ENCODE data around the gene USO1.

DNA sequence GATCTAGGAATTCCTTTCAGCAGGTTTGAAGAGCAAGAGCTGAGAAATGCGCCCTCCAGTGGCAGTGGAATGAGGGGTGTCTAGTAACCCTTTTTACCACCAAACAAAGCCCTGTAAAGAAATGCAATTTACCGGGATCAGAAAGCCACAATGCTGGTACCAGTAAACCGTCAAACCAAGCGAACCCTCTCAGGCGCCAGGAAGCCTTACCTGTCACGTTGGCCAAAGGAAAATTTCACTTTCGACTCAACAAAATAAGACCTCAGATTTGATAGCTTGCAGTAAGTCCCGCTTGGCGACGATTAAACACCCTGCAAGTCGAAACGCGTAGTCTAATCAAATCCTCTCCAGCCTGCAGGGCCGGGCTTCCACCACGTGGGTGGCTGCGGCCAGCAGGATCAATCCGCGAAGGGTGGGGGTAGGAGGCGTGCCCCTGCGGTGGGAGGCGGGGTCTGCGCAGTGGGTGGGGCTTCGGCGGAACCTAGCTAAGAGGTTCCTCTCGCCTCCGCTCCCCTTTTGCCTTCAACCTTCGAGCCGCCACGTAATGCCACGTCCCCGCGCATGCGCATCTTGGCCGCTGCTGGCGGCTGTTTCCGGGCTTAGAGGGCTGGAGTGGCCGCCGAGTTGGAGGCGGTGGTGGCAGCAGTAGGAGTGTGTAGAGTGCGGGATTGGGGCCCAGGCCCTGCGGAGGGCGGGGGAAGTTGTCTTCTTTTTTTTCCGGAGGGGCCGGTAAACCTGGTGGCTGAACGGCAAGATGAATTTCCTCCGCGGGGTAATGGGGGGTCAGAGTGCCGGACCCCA is at the start of gene USO1:
- TF ChIP-seq POLR2A (IDR thresholded peaks at IDR 0.05; ENCODE audit: low read length) (peak; percentile 90), GATA1 (IDR thresholded peaks at IDR 0.05; ENCODE audit: low read depth, low read length) (no peak)
